GM21390 (cell line): ENCODE measurements around the gene KRT79.

Experiments used
- ATAC-seq: cut with Tn5 transposase; IDR thresholded peaks from one replicate; pipeline ENCODE4 v1.9.1; 2021; ENCODE audit not compliant: unreplicated experiment

KRT79 gene

DNA sequence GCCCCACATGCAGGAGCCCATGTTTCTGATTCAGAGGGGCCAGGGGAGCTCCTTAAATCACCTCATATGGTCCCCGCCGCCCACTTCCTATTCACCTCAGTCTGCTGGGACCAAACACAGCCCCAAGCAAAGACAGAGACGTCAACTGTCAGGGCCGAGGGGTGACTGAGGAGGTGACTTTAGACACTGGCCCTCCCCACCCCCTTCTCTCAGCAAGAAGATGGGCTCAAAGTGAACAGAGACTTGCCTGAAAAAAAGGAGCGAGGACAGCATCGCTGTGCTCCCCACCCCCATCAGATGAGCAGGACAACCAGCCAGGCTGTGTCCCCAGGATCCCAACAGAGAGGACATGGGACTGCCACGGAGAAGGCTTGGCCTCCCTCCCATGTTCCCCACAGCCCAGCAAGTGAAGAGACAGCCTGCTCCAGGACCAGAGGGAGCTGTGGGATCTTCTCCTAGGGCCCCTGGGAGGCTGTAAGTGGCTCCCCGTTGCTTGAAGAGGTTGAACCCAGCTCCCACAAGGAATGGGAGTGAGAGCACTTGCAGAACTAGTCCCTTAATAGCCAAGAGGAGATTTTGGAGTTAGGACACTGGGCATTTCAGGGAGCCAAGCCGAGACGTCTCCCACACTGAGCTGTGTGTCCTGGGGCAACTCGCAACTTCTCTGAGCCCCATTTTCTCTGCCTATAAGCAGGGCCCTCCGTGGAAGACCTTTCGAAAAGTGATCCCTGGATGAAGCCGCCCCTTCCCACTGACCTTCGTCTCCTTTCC, 1.3 kb upstream of the KRT79 start:
- ATAC-seq, result no peak

- no peak for ATAC-seq
These were observed 553 bp upstream of the KRT79 start for GRCh38 chr12:52834727-52835001.

- no peak for ATAC-seq
These were observed 866 bp downstream of the KRT79 start for GRCh38 chr12:52832985-52833905.

DNA sequence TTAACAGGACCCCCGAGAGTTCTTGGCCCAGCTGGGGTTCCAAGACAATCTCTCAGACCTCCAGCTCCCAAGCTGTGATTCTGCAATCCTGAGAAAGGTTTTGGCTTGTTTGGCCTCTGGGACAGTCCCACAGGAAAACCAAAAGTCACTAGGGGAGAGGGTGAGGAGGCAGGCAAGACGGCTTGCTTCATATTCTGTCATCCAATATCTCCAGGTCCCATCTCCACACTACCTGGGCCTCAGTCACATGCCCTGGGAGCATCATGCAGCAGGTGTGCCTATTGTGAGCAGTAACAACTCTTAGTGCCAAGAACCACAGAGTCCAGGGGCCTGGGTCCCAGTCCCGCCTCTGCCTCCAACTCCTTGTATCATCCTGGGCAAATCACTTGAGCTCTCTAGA, 1.7 kb downstream of the KRT79 start:
- ATAC-seq, result no peak

- ATAC-seq, result no peak
These were observed 2.9 kb downstream of the KRT79 start for GRCh38 chr12:52831251-52831650.

DNA sequence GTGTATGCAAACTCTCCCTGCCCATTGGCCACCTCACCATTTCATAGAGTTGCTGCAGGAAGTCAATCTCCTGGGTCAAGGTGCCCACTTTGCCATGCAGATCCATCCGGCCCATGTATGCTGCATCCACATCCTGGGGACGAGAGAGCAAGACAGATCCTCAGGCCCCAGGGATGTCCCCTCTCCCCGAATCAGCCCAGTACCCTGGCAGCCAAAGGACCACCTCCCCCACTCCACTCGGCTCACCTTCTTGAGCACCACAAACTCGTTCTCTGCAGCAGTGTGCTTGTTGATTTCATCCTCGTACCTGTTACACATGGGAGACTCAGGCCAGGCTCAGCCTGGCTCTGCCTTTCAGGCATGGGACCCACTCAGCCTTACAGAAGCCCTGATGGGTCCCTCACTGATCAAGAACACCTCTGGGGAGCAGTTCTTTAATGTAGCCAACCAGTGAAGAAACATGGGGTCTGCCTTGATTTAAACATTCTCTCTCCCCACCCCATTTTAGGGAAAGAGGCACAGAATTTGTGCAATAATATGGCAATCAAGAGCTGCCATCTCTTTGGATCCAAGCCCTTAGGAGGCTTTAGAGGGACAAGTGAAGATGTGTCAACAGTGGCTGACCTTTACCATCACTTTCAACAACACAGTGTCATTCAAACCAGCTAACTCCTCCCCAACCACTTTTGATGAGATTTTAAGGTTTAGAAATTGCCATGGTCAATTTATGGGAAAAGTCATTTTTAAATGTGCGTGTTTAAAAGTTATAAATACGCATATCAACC, 3.9 kb downstream of the KRT79 start:
- ATAC-seq, result no peak

- no peak for ATAC-seq
These were observed 5.5 kb downstream of the KRT79 start for GRCh38 chr12:52828591-52829021.

DNA sequence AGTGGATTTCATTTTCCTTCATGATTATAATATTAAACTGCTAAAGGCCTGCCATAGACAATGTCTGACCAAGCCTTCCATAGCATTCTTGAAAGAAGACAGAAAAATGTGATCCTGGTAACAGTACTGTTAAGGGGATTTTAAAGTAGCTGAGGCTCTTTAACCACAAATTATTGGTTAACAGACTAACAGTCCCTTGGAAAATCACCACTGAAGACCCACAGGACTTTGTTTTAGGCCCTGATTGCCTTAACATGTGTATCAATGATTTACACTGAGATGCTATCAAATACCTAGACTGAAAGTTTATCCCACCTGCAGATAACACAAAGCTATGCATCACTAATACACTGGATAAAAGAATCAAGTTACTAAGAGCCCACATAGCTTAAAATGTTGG, 6.0 kb downstream of the KRT79 start:
- ATAC-seq, result no peak

DNA sequence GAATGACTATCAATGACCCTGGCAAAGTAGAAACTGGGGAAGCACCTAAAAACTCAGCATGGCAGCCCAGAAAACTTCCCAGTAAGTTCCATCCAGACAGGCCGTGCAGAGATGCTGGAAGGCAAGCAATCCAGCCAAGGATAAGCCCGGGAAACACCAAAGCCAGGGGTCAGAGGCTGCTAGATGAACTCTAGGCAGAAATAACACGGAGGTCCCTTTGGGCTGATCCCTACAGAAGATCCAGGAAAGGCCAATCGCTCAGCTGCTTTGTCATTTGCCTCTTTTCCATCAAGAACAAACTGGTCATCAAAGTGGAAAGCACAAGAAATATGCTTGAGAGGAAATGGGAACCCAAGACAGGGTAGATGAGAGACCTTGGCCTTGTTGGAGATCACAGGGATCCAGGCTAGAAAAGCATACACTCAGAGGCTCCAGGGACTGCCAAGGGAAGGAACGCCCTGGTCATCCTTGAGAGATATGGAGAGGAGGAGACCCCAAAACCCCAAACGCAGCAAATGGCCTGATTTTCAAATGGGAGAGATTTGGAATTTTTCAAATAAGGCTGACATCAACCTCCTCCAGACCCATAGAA, 6.5 kb downstream of the KRT79 start:
- no peak for ATAC-seq

DNA sequence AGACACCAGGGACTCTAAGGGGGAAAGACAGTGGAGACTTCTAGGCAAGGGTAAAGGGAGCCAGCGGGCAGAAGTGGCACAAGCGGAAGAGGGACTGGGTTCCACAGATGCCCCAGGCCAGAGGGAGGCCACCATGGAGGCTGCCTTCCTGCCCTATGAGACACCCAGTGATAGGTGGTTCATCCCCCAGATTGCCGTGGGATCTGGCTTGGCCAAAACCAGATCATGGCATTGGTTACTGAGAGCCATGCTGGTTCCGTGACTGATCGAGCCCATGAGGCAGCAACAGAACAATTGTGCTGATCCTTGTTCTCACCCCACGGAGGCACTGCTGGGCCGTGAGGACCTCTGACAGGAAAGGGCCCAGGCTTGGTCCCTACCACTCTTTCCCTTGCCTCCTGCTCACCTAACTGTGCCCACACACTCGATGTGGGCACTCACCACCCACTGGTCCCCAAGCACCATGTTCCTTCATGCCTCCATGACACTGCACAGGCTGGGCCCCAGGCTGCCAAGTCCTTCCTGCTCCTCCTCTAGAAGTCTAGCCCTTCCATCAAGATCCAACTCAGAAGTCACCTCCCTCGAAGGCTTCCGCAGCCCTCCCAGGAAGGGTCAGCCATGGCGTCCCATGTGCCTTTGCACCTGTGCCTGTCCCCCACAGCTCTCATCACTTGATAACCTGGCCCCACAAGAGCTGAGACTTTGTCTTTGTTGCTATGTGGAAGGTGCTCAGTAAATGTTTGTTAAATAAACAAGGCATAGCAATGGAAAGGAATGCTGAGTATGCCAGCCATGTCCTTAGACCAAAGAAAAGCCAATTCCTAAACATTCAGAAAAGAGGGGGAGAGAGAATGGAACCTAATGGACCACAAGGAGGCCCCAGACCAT, 7.3 kb downstream of the KRT79 start:
- ATAC-seq, result no peak

GRCh38 chr12:52825961-52826360, 8.2 kb downstream of the KRT79 start:
- no peak for ATAC-seq

DNA sequence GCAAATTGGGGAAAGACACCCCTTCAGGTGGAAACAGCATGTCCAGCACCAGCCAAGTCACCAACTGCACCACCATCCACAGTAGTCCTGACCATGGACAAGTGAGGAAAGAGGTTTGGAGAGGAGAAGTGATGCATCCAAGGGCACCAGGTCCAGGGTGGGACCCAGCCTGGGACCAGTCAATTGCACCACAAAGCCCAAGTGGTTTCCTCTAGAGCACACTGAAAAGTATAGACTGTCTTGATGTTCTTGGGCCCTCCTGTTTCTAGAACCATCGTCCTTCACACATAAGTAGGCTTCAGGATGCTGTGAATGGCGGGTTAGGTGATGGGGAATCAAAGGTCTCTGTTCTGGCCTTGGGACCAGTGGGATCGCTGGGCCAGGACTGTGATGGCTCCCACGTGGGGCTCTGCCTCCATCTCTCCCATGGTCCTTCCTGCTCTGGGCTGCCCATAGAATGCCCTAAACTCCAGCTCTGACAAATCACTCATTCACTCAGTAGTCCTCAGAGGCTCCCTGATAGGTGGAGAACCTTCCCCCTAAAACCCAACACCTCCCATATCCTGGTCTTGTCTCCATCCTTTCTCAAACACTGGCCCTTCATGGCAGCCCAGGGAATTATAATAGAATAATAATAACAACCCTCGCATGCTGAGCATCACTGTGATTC, 9.2 kb downstream of the KRT79 start:
- no peak for ATAC-seq

DNA sequence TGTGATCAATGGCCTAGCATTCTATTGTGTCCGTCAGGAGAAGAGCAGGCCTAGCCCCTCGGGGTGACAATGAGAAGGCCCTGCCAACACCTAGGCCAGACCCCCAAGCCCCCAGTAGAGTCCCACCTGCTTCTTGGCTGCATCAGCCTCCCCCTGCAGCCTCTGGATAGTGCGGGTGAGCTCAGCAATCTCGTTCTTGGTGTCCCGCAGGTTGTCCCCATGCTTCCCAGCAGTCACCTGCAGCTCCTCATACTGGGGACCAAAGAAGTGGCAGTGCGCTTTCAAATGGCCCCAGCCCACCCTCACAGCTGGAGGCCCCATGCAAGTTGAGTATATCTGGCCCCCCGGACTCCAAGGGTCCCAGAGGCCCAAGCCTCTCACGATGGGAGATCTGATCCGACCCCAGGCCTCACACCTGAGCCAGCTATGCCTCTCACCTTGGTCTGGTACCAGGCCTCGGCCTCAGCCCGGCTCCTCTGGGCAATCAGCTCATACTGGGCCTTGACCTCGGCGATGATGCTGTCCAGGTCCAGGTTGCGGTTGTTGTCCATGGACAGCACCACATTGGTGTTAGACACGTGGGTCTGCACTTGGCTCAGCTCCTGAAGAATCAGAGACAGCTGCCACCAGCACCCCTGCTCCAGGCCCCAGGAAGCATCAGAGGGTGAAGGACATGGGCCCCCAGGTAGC, 10.2 kb downstream of the KRT79 start:
- no peak for ATAC-seq

GRCh38 chr12:52822771-52823510, 11.2 kb downstream of the KRT79 start:
- ATAC-seq, result no peak

GRCh38 chr12:52821826-52822660, 12.1 kb downstream of the KRT79 start:
- no peak for ATAC-seq

DNA sequence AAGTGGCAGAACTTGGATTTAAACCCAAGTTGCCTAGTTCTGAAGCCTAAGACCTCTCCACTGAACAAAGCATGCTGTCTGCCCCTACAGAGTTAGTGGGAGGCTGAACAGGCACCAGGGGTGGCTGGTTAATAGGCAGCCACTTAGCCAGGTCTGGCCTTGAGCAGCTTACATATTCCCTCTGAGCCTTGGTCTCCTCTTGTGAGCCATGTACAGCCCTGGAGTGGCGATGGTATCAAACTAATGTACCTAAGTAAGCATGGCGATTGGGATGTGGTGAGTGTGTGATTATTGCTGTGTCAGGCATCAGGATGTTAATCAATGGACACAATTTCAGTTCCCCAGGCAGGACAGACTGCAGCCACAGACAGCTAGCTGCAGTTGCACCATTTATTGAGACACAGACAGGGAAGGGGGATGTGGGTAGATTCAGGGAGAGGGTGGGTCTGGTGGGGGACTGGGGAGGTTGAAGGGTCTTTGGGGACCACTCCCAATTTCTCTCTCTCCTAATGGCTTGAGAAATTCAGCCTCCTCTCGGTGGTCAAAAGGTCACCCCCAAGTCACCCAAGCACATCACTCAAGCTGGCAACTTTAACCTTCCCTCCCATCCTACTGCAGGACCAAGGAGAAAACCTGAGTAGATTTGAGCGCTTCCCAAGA, 12.9 kb downstream of the KRT79 start:
- no peak for ATAC-seq

- no peak for ATAC-seq
These were observed 13.6 kb downstream of the KRT79 start for GRCh38 chr12:52820521-52820920.
